HepG2 (cell line): ENCODE results near the gene LUZP2. TPM values are rescaled to one million over a fixed set of nuclear protein-coding genes. Genes with fewer than 3 reads are reported as not detected.

Source experiments
- ATAC-seq: fragments of 200-7000 bp; cut with Tn5 transposase; 3 replicates; pipeline ENCODE4 v1.9.1; 2020; ENCODE audit warnings: mild to moderate bottlenecking, moderate library complexity
- BruUV-seq: library from RNA; stranded (reverse); fragments of 400-500 nt; replicated peaks from 2 replicates; lab custom pipeline; 2021; lab: Mats Ljungman, UMichigan
- CTCF ChIA-PET: fragments of 300-600 bp; formaldehyde crosslinking; extraction: SDS; loops from one replicate; lab custom pipeline; 2021; ENCODE audit warnings: low total read pairs, inconsistent platforms, low intra/inter-chr PET ratio; lab: Yijun Ruan, JAX
- POLR2A ChIA-PET: fragments of 350-600 bp; sonication (Branson Sonifier 250); formaldehyde crosslinking; loops from one replicate; lab custom pipeline; 2020; ENCODE audit warnings: antibody characterized with exemption, inconsistent platforms; lab: Yijun Ruan, JAX
- DNase-seq: peaks from one replicate; pipeline ENCODE4 v3.0.0-alpha.2; 2015; ENCODE audit warnings: low spot score
- FAIRE-seq: peaks from 3 replicates; lab custom pipeline; 2011; peaks lifted over from hg19 to GRCh38; lab: Jason Lieb, UNC
- H2AFZ ChIP-seq: one replicate; pipeline ENCODE4 v1.6.1; 2011; ENCODE audit warnings: low read length, inconsistent platforms
- H3K27ac ChIP-seq: fragments of 300-600 bp; 3 replicates; pipeline ENCODE4 v1.8.0; 2011; ENCODE audit warnings: mixed run types, mild to moderate bottlenecking, mixed read lengths, low read length, inconsistent platforms; ENCODE audit not compliant: insufficient read depth; ENCODE audit errors: extremely low read length
- H3K27me3 ChIP-seq, 2 experiments: fragments of 200-600 bp in 1 of 2; 2 replicates in 1 of 2; 3 replicates in 1 of 2; pipeline versions ENCODE4 v1.6.0 to v1.8.0; 2011; ENCODE audit warnings: low read length in 2 of 2, mild to moderate bottlenecking in 2 of 2, moderate library complexity in 2 of 2, inconsistent platforms in 1 of 2; ENCODE audit not compliant: insufficient read depth in 2 of 2, control insufficient read depth in 1 of 2
- H3K36me3 ChIP-seq, 2 experiments: fragments of 200-600 bp in 1 of 2; replicated peaks in 1 of 2; 2 replicates in 1 of 2; 3 replicates in 1 of 2; pipeline versions ENCODE4 v1.5.1 to v1.8.0; 2011; ENCODE audit warnings: low read length in 2 of 2, inconsistent platforms in 1 of 2; ENCODE audit not compliant: insufficient read depth in 2 of 2, control insufficient read depth in 1 of 2
- H3K4me1 ChIP-seq: 2 replicates; pipeline ENCODE4 v1.5.1; 2012; ENCODE audit warnings: low read length, inconsistent platforms; ENCODE audit not compliant: insufficient read depth
- H3K4me2 ChIP-seq: 2 replicates; pipeline ENCODE4 v1.6.0; 2011; ENCODE audit warnings: low read depth, low read length, inconsistent platforms
- H3K4me3 ChIP-seq, 3 experiments: fragments of 200-600 bp in 1 of 3; sonication (generic), shearing (Covaris generic) in 1 of 3; replicated peaks in 1 of 3; 2 replicates each; pipeline ENCODE4 v1.5.1; 2011 to 2016; ENCODE audit warnings: low read length in 3 of 3, inconsistent platforms in 2 of 3, low read depth in 2 of 3, mild to moderate bottlenecking in 2 of 3, control low read depth in 1 of 3, mixed read lengths in 1 of 3; ENCODE audit not compliant: insufficient read depth in 1 of 3
- H3K79me2 ChIP-seq: one replicate; pipeline ENCODE4 v1.6.1; 2011; ENCODE audit warnings: low read length, inconsistent platforms; ENCODE audit not compliant: insufficient read depth
- H3K9ac ChIP-seq: 2 replicates; pipeline ENCODE4 v1.6.0; 2011; ENCODE audit warnings: mild to moderate bottlenecking, low read depth, low read length, inconsistent platforms; ENCODE audit not compliant: insufficient read depth
- H3K9me3 ChIP-seq: 2 replicates; pipeline ENCODE4 v1.5.1; 2012; ENCODE audit warnings: mild to moderate bottlenecking, low read length
- H4K20me1 ChIP-seq: 2 replicates; pipeline ENCODE4 v1.6.0; 2011; ENCODE audit warnings: inconsistent platforms, mild to moderate bottlenecking, low read length, moderate library complexity; ENCODE audit not compliant: insufficient read depth
- AGO1 ChIP-seq: fragments of 200-400 bp; formaldehyde crosslinking; IDR thresholded peaks from 2 replicates; pipeline ENCODE4 v1.6.1; 2017; ENCODE audit warnings: mild to moderate bottlenecking, low read depth, low read length, moderate library complexity; ENCODE audit not compliant: poor library complexity, severe bottlenecking
- BHLHE40 ChIP-seq: IDR thresholded peaks from 2 replicates; pipeline ENCODE4 v1.6.1; 2011; ENCODE audit warnings: low read length, improper control_type of control experiment
- DNMT1 ChIP-seq: sonication (generic); formaldehyde crosslinking; IDR thresholded peaks from 2 replicates; pipeline ENCODE4 v1.5.1; 2020; ENCODE audit warnings: mild to moderate bottlenecking, missing genetic modification reagents
- FOXP1 ChIP-seq, 2 experiments: fragments of 450-650 bp in 1 of 2; IDR thresholded peaks; 2 replicates each; pipeline ENCODE4 v1.6.1; 2017 to 2018; ENCODE audit warnings: antibody characterized with exemption in 1 of 2
- SRSF4 ChIP-seq: fragments of 200-400 bp; formaldehyde crosslinking; IDR thresholded peaks from one replicate; pipeline ENCODE4 v1.6.1; 2018; ENCODE audit warnings: mild to moderate bottlenecking, low read depth, low read length, moderate library complexity; ENCODE audit not compliant: poor library complexity, severe bottlenecking
- ZC3H4 ChIP-seq: sonication (generic); formaldehyde crosslinking; IDR thresholded peaks from 2 replicates; pipeline ENCODE4 v1.4.0; 2020; ENCODE audit warnings: missing genetic modification reagents, borderline replicate concordance
- ZFYVE20 ChIP-seq: sonication (generic); formaldehyde crosslinking; IDR thresholded peaks from 2 replicates; pipeline ENCODE4 v1.8.0; 2023; ENCODE audit warnings: low read depth, mild to moderate bottlenecking, moderate library complexity, missing genetic modification reagents, borderline replicate concordance
- ZNF703 ChIP-seq: sonication (generic); formaldehyde crosslinking; IDR thresholded peaks from 2 replicates; pipeline ENCODE4 v1.5.1; 2020; ENCODE audit warnings: missing genetic modification reagents, mild to moderate bottlenecking, moderate library complexity, borderline replicate concordance
- ZNF768 ChIP-seq: sonication (generic); formaldehyde crosslinking; IDR thresholded peaks from 2 replicates; pipeline ENCODE4 v1.4.0; 2020; ENCODE audit warnings: missing genetic modification reagents
- ZSCAN30 ChIP-seq: sonication (generic); formaldehyde crosslinking; IDR thresholded peaks from 2 replicates; pipeline ENCODE4 v1.5.0; 2020; ENCODE audit warnings: mild to moderate bottlenecking, missing genetic modification reagents
- ZSCAN9 ChIP-seq: IDR thresholded peaks from 2 replicates; pipeline ENCODE4 v1.6.1; 2016; ENCODE audit warnings: borderline replicate concordance
- WGBS: methylation state at CpG from one replicate; pipeline ENCODE4 v1.1.6; 2017; ENCODE audit warnings: low lambda C conversion rate; 5-methylcytosine and 5-hydroxymethylcytosine counted together
- in situ Hi-C: cut with HindIII; loops from 2 replicates; pipeline ENCODE4 v1.10.0; 2017; ENCODE audit warnings: low pct_unique_long_range_greater_than_20kb; ENCODE audit not compliant: extremely low pct_ligation_motif_present
- intact Hi-C: fragments of 100-400 bp; cut with micrococcal nuclease; formaldehyde crosslinking; loops from one replicate; pipeline ENCODE4 v1.10.0; 2022; ENCODE audit not compliant: unreplicated experiment
- polyA plus RNA-seq, 8 experiments: library from polyadenylated mRNA; depleted of rRNA in 3 of 8; stranded (reverse) in 7 of 8; unstranded in 1 of 8; fragments of >200 nt; fragmentation: Illumina TruSeq in 4 of 8; extraction: Trizol in 4 of 8; gene quantifications; 2 replicates each; pipeline versions ENCODE4 v1.2.1 to v1.2.3, GENCODE V29; 2011 to 2016; ENCODE audit warnings: low read depth in 4 of 8, missing spikeins in 1 of 8, mixed read lengths in 1 of 8; ENCODE audit not compliant: insufficient read depth in 1 of 8
- total RNA-seq, 5 experiments: library from RNA; depleted of rRNA; stranded (reverse); fragments of >200 nt; fragmentation: Illumina TruSeq; extraction: Trizol; gene quantifications; 2 replicates each; pipeline ENCODE4 v1.2.3, GENCODE V29; 2016; ENCODE audit warnings: low read depth in 1 of 5
- TF ChIP-seq, protein P1 (sequence below): sonication (generic); formaldehyde crosslinking; IDR thresholded peaks from 2 replicates; pipeline ENCODE4 v1.5.0; 2020; ENCODE audit warnings: mild to moderate bottlenecking, missing genetic modification reagents
- TF ChIP-seq, protein P2 (sequence below): sonication (generic); formaldehyde crosslinking; IDR thresholded peaks from 2 replicates; pipeline ENCODE4 v1.4.0; 2020; ENCODE audit warnings: mild to moderate bottlenecking, missing genetic modification reagents
- TF ChIP-seq, protein P3 (sequence below): sonication (generic); formaldehyde crosslinking; conservative IDR thresholded peaks from 2 replicates; pipeline ENCODE4 v1.8.1; 2023; ENCODE audit warnings: missing genetic modification reagents

LUZP2 gene
- total and polyA plus RNA-seq, 2 of the 13 experiments (the other 11 are each of a cell fraction or from before 2014, with no cell fraction given): not detected

DNA sequence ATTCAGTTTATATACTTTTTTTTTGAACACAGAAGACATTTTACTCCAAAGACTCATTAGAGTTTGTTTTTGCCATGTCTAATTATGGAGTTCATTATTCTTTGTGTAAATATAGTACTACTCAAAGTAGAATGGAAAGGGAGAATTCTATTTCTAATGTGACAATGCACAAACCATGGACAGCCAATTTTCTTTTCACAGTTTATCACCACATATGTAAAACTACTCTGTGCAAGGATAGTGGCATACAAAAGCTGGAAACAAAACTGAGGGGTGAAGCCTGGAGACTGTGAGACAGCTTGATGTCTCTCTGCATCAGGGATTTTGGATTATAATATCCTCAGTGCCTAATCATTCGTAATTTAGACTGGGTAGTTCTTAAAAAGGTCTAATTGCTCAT is 75.5 kb downstream of the LUZP2 start:
- H3K27me3 ChIP-seq: no peaks in the 10 kb centered on the region
- TF ChIP-seq SRSF4 (no peak), ZSCAN9 (CRISPR knock-in tag) (no peak), AGO1 (no peak), DNMT1 (CRISPR knock-in tag) (no peak), ZSCAN30 (CRISPR knock-in tag) (no peak), ZNF768 (CRISPR knock-in tag) (no peak), ZFYVE20 (CRISPR knock-in tag) (no peak), BHLHE40 (no peak), FOXP1 (IDR thresholded peaks at IDR 0.05) (no peak), FOXP1 (CRISPR knock-in tag; IDR thresholded peaks at IDR 0.05) (no peak), ZC3H4 (no peak), ZNF703 (CRISPR knock-in tag) (no peak)
- TF ChIP-seq, protein P1, sequence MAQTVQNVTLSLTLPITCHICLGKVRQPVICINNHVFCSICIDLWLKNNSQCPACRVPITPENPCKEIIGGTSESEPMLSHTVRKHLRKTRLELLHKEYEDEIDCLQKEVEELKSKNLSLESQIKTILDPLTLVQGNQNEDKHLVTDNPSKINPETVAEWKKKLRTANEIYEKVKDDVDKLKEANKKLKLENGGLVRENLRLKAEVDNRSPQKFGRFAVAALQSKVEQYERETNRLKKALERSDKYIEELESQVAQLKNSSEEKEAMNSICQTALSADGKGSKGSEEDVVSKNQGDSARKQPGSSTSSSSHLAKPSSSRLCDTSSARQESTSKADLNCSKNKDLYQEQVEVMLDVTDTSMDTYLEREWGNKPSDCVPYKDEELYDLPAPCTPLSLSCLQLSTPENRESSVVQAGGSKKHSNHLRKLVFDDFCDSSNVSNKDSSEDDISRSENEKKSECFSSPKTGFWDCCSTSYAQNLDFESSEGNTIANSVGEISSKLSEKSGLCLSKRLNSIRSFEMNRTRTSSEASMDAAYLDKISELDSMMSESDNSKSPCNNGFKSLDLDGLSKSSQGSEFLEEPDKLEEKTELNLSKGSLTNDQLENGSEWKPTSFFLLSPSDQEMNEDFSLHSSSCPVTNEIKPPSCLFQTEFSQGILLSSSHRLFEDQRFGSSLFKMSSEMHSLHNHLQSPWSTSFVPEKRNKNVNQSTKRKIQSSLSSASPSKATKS (CRISPR knock-in tag): no peak
- TF ChIP-seq, protein P2, sequence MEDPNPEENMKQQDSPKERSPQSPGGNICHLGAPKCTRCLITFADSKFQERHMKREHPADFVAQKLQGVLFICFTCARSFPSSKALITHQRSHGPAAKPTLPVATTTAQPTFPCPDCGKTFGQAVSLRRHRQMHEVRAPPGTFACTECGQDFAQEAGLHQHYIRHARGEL (CRISPR knock-in tag): no peak
- TF ChIP-seq, protein P3, sequence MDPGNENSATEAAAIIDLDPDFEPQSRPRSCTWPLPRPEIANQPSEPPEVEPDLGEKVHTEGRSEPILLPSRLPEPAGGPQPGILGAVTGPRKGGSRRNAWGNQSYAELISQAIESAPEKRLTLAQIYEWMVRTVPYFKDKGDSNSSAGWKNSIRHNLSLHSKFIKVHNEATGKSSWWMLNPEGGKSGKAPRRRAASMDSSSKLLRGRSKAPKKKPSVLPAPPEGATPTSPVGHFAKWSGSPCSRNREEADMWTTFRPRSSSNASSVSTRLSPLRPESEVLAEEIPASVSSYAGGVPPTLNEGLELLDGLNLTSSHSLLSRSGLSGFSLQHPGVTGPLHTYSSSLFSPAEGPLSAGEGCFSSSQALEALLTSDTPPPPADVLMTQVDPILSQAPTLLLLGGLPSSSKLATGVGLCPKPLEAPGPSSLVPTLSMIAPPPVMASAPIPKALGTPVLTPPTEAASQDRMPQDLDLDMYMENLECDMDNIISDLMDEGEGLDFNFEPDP: no peak
- no peaks in the 10 kb centered on the region for H3K9me3 ChIP-seq
- no peaks in the 10 kb centered on the region for H4K20me1 ChIP-seq
- WGBS: 0% methylated on average over 1 of the region's 1 CpG
- H2AFZ ChIP-seq: no peak overlapping the region
- ATAC-seq: no peak
- no peak overlapping the region for H3K4me3 ChIP-seq
- intact Hi-C loops (no loop called here), in situ Hi-C loops (no loop called here)
- no peak overlapping the region for H3K27ac ChIP-seq
- ChIA-PET POLR2A (no interaction called here), CTCF (no interaction called here)
- no peak for DNase-seq
- no peak overlapping the region for H3K9ac ChIP-seq
- H3K4me1 ChIP-seq: no peaks in the 10 kb centered on the region
- no TSS peak for BruUV-seq
- FAIRE-seq: no peak
- no peaks in the 10 kb centered on the region for H3K36me3 ChIP-seq
- no peaks in the 10 kb centered on the region for H3K79me2 ChIP-seq
- no peak overlapping the region for H3K4me2 ChIP-seq
